Bone marrow (tissue), 2 donors: Measurements from ENCODE around the gene TNRC18.

Source experiments
- DNase-seq, 2 donors: peaks; one replicate each; lab custom pipeline; 2025; lab: John Stamatoyannopoulos, UW

TNRC18 gene

DNA sequence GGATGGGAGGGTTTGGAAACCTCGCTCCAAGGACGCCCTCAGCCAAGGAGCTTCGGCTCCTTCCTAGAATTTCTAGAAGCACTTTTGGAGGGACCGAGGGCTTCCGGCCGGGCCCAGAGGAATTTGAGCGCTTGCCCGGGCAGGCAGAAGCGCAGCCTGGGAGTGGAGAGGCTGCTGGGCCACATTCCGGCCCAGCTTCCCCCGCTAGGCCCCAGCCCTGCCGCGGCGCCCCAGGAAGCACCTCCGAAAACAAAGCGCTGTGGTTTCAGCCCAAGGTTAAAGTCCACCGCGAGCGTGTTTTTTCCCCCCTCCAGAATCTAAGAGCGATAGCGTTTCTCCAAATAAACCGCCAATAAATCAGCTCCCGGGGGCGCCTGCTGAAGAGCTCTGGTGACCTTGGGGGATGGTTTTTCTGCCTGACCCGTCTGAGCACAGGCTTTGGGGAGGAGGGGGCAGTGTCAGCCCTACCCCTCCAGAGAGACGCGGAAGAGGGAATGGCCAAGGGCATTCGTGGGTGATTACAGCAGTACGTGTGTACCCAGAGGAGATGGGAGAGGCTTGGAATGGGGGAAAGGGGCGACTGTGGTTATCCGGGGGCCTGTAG lies 5.7 kb upstream of the TNRC18 start:
- peak; percentile 25 to 28 for DNase-seq

DNA sequence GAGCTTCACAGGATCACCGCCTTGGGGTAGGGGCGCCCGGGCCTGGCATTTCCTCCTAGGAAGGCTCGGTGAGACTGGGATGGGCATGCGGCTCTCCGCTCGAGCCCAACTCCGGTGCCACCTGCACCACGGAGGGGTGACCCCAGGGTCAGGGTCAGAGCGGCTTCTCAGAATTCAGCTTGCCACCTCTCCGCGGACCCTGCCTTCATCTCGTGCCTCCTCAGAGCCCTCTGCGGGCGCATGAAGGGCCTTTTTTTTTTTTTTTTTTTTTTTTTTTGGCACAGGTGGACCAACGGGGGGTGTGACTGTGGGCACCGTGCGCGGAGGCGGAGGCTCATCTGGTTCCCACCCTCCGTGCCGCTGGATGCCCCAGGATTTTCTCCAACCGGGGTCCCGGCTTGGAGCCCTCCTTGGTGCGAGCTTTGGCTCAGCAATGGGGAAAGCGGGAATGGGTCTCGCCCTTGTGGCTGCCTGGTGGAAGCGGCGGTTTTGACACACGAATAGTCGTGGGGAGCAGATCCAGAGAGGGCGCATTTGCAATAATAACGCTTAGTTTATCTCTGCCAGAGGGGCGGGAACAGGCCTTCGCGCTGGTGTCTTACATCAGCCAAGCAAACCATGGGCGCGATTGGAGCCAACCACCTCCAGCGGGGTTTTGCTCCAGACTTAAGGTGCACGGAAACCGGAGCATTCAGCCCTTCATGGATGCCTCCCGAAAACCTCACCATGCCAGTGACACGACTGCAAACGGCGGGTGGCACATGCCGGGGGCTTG lies 5.0 kb upstream of the TNRC18 start:
- DNase-seq: peak; percentile 23 to 45

DNA sequence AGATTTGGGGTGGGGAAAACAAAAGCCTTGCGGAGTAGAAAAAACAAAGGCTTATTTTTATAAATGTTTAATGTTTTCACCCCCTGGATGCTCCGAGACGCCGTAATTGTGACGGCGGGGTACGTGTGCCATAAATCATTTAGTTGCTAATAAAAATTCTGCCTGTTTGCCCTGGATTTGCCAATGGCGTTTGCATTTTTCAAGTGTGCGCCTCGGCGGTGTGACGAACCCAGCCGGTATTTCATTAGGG lies 2.5 kb upstream of the TNRC18 start:
- DNase-seq: no peak

DNA sequence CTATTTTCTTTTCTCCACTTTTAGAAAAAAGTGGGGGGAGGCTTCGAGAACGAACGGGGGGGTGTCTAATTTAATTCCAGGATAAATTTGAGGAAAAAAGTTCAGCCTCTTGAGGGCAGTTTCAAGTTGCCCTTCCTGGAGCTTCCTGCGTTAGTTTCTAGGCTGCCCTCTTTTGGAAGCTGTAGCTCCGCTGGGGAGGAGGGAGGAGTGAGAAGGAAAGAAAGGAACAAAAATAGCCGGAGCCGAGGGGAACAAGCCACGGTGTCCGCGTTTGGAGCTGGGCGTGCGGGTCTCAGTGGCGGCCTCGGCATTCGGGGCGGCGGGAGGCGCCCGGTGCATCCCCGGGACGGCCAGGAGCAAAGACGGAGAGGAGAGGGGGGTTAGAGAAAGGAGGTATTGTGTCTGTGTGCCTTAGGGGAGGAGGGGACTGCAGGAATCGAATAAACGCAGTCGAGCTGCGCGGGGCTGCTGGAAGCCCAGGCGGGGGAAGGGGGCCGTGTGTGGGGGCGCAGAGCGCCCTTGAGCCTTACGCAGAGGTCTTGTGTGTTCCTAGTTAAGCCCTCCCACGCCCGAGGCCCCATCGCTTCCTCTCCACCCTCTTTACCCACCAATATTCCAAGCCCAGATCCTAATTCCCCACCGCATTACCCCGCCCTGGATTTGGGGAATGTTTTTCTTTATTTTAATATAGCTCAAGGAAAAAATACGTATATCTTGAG lies 2.0 kb upstream of the TNRC18 start:
- peak; percentile 29 to 34 for DNase-seq

DNA sequence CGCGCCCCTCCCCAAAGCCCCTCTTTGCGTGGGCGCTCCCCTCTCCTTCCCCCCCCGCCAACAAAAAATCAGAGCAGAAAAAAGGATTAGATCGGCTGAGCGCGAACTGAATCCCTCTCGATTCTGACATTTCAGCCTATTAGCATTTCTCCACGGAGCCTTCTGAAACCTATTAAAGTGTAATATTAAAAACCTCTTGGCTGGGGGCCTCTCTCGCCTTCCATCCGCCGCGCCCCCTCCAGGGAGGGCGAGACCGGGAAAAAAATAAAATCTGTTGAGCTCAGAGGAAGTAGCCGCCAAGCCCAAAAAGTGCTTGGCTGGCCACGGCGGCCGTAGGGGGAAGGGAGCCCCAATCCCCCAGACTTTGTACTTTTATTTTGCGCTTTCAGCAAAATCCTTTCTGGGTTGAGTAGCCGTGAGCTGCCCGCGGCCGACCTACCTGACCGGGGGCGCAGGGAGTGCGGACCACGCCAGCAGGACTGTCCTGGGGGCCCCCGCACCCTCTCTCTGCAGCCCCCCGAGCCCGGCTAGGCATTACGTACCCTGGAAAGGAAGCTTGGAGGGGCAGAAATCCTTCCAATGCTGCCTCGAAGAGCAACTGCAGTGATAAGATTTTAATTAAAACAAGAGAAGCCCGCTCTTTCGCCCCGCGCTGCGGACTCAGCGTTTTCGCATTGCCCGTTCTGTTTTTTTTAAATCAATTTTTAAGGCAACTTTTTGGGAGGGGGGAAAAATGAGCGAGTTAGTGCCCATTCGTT lies 1.3 kb upstream of the TNRC18 start:
- DNase-seq: peak; percentile 18 to 47

DNA sequence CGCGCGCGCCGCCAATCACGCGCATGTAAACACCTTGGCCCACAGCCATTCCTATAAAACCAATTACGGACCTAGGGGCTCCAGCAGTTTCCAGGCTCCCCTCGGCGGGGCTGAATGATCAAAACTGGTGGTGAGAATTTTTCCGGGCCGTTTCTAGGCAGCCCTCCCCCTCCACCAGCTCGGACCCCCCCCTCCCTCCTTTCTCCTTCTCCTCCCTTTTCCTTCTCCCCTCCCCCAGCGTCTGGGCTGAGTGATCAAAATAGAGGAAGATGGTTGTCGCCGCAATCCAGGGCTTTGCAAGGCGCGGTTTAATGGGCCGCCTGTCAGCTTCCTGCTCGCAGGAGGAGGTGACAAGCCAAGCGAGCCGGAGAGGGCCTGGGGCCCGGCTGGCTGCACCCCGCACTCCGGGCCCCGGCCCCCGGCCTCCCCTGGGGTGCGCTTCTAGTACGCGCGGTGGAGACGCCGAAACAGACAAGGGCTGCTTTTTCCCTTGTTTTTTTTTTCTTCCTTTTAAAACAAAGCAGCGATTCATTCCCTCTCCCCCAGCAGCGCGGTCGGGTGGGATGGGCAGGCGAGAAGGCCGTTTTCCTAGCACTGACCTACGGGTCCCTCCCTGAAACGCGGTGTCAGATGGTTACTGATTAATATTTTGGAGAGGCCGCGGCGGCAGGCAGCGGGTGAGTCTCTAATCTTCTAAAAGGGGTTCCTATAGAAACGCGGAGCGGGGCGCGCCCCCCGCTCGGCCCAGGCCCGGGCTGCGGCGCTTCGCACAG lies 528 bp upstream of the TNRC18 start:
- DNase-seq: peak; percentile 92 to 97

GRCh38 chr7:5422396-5423305 lies 983 bp downstream of the TNRC18 start:
- DNase-seq: peak in 1 of 2 donors; percentile 51

DNA sequence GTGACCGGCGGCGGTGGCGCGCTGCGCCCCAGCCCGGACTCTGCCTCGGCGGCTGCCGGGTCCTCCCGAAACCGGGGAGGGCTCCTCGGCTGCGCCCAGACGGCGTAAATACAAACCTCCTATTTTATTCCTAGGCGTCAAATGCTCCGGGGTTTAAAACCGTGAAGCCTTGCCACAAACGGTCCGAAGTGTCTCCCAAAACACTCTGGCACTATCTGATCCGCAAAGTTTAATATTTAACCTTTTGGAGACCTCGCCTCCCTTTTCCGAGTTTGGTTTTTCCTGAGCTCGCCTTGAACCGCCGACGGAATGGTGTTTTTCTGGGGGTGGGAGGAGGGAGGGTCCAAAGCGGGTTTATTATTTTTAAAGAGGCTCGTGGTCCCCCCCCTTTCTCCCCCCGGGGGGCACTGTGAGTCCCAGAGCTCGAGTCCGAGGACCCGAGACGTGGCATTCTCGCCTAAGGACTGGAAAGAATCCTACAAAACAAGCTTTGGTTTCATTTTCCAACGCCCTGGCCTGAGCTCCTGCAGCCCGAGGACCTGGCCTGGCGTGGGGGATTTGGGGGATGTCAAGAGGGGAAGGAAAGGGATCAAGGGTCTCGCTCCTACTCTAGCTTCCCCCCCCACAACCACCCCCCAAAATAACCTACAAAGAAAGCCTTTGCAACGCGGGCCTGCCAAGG lies 1.8 kb downstream of the TNRC18 start:
- DNase-seq: peak; percentile 33 to 52

DNA sequence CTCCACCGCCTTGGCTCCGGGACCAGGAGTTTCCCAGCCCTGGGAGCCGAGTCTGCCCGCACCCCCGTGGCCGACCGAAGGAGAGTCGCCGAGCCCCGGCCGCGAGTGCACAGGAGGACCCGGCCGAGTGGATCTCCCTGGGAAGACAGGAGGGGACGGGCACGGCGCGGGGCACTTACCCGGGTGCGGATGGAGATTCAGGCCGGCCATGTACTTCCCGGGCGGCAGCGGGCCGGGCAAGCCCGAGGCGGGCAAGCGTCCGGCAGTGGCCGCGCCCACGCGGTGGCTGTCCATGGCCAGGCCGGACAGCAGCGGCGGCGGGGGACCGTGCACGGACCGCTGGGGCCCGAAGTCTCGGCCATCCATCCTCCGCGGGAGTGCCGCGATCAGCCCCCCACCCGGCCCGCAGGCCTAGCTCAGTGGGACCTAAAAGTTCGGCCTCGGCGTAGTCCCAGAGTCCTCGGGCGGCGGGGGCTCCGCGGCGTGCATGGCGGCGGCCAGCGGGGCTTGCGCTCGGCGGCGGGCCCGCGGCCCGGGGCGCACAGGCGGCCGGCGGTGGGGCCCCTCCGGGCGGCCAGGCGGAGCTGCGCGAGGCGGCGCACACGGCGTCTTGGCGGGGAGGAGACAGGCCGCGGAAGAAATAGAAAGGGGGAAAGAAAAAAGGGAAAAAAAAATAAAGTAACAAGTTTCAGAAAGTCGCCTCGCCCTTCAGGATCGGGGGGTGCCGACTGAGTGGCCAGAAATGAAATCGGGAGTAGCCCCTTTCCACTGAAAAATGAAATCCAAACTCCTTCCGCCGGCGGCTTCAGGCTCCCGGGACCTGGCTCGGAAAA lies 2.5 kb downstream of the TNRC18 start:
- peak in 1 of 2 donors; percentile 53 for DNase-seq

DNA sequence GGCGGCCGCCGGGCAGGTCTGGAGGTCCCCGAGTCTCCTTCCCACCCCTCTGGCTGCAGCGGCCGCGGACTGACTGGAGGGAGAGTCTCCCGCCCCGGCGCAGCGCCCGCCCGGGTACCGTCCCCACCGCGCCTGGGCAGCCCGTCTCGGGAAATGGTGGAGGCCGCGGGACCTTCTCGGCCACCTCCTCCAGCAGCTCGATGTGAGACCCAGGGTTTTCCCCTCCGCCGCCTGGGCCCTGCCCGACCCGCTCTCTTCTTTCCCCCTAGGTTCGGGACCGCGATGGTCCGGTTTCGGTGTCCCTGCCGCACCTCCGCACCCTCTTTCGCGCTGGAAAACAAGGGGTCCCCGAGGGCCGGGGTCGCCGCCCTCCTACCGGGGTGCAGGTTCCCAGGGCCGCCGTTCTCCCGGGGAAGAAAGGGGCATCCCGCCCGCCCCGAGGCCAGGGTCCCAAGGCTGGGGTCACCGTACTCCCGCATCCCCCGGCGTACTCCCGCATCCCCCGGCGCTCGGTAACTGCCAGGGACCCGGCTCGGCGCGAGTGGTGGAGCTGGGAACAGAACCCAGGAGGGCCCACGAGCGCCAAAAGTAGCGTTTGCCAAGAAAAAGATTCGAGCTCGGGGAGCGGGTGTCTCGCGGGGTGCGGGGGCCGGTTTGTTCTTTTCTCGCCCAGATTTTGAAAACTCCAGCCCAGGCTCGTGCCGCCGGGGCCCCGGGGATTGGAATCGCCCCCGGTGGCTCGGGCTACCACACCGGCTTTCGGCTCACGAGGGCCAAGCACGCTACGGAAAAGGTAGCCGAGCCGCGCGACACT lies 3.4 kb downstream of the TNRC18 start:
- DNase-seq: peak in 1 of 2 donors; percentile 53

GRCh38 chr7:5419539-5420066 lies 4.0 kb downstream of the TNRC18 start:
- DNase-seq: peak in 1 of 2 donors; percentile 44

DNA sequence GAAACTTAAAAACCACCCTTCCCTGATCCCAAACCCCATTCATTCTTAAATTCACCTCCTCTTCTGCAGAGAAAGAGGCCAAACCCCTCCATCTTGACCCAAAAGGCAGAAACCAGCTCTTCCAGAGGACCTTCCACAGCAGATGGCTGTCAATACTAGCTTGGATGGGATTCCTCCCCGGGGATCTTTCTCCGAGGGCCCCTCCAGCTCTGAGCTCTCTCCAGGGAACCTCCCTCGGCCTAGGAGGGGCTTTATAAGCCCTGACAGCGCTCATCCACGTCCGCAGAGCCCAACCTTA lies 5.4 kb downstream of the TNRC18 start:
- DNase-seq: no peak

DNA sequence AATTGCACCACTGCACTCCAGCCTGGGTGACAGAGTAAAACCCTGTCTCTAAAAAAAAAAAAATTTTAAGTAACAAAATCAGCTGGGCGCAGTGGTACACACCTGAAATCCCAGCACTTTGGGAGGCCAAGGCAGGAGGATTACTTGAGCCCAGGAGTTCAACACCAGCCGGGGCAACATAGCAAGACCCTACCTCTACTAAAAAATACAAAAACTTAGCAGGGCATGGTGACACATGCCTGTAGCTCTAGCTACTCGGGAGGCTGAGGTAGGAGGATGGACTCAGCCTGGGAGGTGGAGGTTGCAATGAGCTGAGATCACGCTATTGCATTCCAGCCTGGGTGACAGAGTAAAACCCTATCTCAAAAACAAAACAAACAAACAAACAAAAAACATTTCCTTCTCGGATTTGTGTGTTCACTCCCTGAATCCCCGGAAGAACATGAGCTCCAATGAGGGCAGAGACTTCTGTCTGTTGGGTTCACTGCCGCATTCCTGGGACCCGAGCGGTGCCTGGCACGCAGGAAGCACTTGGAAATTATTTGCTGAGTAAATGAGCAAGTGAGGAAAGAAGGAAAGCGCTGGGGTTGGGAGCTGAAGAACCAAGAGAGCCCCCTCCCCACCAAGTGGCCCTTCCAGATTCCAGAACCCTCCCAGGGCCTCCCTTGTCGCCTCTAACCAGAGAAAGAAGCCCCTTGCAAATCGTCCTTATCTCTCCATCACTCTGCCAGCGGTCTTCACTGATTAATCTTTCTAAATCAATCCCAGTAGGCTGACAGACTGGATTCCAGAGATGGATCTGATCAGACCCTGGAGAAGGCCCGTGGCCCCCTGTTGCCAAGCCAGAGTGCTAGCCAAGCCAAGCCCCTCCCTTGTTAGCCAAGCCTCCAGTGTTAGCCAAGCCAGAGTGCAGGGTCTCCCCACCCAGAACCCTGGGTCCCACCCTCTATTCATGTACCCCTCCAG lies 6.2 kb downstream of the TNRC18 start:
- DNase-seq: no peak

DNA sequence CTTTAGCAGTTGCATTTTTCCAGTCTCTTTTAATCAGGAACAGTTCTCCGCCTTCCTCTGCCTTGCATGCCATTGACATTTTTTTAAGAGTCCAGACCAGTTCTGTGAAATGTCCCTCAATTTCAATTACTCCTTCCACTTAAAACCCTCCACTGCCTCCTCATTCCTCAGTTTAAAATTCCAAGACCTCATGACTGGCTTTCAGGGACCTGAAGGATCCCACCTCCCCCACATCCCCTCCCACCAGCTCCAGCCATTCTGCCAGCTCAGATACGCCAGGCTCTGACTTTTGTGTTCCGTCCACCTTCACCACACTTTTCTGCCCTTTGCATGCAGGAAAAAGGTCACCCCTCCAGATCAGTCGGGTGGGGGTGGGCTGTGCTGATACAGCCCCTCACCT lies 8.7 kb downstream of the TNRC18 start:
- DNase-seq: no peak

DNA sequence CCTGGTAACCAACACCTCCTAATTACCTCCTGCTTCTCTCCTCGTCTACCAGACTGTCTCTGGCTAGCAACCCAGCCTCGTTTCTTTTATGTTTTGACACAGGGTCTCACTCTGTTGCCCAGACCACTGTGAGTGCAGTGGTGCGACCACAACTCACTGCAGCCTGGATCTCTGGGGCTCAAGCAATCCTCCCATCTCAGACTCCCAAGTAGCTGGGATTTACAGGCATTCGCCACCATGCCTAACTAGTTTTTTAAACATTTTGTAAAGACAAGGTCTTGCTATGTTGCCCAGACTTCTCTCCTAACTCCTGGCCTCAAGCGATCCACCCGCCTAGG lies 10.2 kb downstream of the TNRC18 start:
- no peak for DNase-seq

DNA sequence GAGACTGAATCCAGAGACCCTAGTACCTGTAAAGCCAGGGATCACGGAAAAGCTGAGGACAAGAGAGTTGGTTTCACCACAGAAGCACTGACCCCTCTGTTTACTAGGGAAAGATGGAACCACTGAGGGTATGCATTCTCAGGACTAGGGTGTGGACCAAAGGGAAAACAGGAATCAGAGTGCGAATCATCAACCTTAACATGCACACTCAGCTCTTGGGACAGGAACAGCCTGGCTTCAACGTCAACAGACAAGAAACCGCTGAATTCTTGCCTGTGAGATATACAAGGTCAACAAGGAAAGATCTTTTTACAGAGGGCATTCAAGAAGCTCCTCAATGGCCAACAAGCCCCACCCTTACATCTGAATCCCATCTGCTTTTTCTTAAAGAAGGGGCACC lies 14.9 kb downstream of the TNRC18 start:
- DNase-seq: no peak
